K562 (cell line): ENCODE data around the gene AKAP6.

Experiments used
- CBX1 ChIP-seq: sonication (generic); IDR thresholded peaks from 2 replicates; pipeline ENCODE4 v1.6.1; 2016; ENCODE audit warnings: antibody characterized with exemption, low read depth, mild to moderate bottlenecking
- CTCF ChIP-seq, 3 experiments: IDR thresholded peaks in 2 of 3; conservative IDR thresholded peaks in 1 of 3; 2 replicates each; pipeline ENCODE4 v1.5.1; 2011 to 2012; ENCODE audit warnings: low read length in 3 of 3, mild to moderate bottlenecking in 3 of 3, control low read depth in 2 of 3, improper control_type of control experiment in 1 of 3, inconsistent platforms in 1 of 3, low read depth in 1 of 3, mixed read lengths in 1 of 3, moderate library complexity in 1 of 3; ENCODE audit not compliant: insufficient read depth in 2 of 3
- DPF2 ChIP-seq: fragments of 450-650 bp; IDR thresholded peaks from 2 replicates; pipeline ENCODE4 v1.6.1; 2016
- EGR1 ChIP-seq: fragments of 450-650 bp; conservative IDR thresholded peaks from 2 replicates; pipeline ENCODE4 v1.6.1; 2017; ENCODE audit warnings: mild to moderate bottlenecking
- GATAD2A ChIP-seq: fragments of 450-650 bp; IDR thresholded peaks from 2 replicates; pipeline ENCODE4 v1.6.1; 2017
- HNRNPLL ChIP-seq: fragments of 200-400 bp; formaldehyde crosslinking; IDR thresholded peaks from 2 replicates; pipeline ENCODE4 v1.6.1; 2017; ENCODE audit warnings: low read length, low read depth, mild to moderate bottlenecking; ENCODE audit not compliant: poor library complexity, severe bottlenecking
- MTF1 ChIP-seq: fragments of 250-450 bp; sonication (Bioruptor Pico); IDR thresholded peaks from 2 replicates; pipeline ENCODE4 v1.9.0; 2021; ENCODE audit warnings: moderate library complexity, mild to moderate bottlenecking, inconsistent platforms, borderline replicate concordance
- PATZ1 ChIP-seq: fragments of 250-450 bp; sonication (Bioruptor Pico); IDR thresholded peaks from 2 replicates; pipeline ENCODE4 v1.5.0; 2020; ENCODE audit warnings: mild to moderate bottlenecking, borderline replicate concordance
- SAFB2 ChIP-seq: fragments of 200-400 bp; formaldehyde crosslinking; IDR thresholded peaks from 2 replicates; pipeline ENCODE4 v1.6.1; 2018; ENCODE audit warnings: borderline replicate concordance, low read length, low read depth, moderate library complexity; ENCODE audit not compliant: severe bottlenecking
- SIN3A ChIP-seq, 2 experiments: fragments of 150-350 bp in 1 of 2; IDR thresholded peaks; 2 replicates each; pipeline ENCODE4 v1.6.1; 2011 to 2016; ENCODE audit warnings: borderline replicate concordance in 2 of 2, low read depth in 2 of 2, low read length in 2 of 2, mild to moderate bottlenecking in 2 of 2, moderate library complexity in 2 of 2; ENCODE audit not compliant: control insufficient read depth in 1 of 2
- ZNF133 ChIP-seq: fragments of 250-450 bp; sonication (Bioruptor Pico); IDR thresholded peaks from 2 replicates; pipeline ENCODE4 v1.4.0; 2020; ENCODE audit warnings: mild to moderate bottlenecking

GRCh38 chr14:32785585-32785984, 456.5 kb downstream of the AKAP6 start:
- TF ChIP-seq SIN3A (IDR thresholded peaks at IDR 0.05; ENCODE audit: borderline replicate concordance in 2 of 2, control insufficient read depth in 1 of 2, low read depth in 2 of 2, low read length in 2 of 2) (no peak), PATZ1 (CRISPR knock-in tag) (no peak), SAFB2 (no peak), DPF2 (no peak), MTF1 (CRISPR knock-in tag) (no peak), CTCF (IDR thresholded peaks at IDR 0.05 in 2 of 3, conservative IDR thresholded peaks at IDR 0.05 in 1 of 3; ENCODE audit: insufficient read depth in 2 of 3, low read depth in 1 of 3, low read length in 3 of 3) (no peak), GATAD2A (no peak), HNRNPLL (no peak), EGR1 (no peak), CBX1 (no peak), ZNF133 (CRISPR knock-in tag) (no peak)
